Endothelial cell of umbilical vein (primary cell): Measurements from ENCODE around the gene SRP14. TPM values are rescaled to one million over a fixed set of nuclear protein-coding genes. Genes with fewer than 3 reads are reported as not detected.

Source experiments
- BruUV-seq: library from RNA; stranded (reverse); fragments of 400-500 nt; replicated peaks from 2 replicates; lab custom pipeline; 2021; lab: Mats Ljungman, UMichigan
- CTCF ChIA-PET: fragments of 300-600, 350-600 bp; sonication (Branson Sonifier 250); formaldehyde crosslinking; loops from one replicate; lab custom pipeline; 2021; ENCODE audit warnings: antibody characterized with exemption, inconsistent platforms; lab: Charles Lee
- POLR2A ChIA-PET: fragments of 300-600, 350-600 bp; sonication (Branson Sonifier 250); formaldehyde crosslinking; loops from one replicate; lab custom pipeline; 2021; ENCODE audit warnings: antibody characterized with exemption, inconsistent platforms; lab: Charles Lee
- DNase-seq: peaks from one replicate; pipeline ENCODE4 v3.0.0-alpha.2; 2011; ENCODE audit warnings: low read depth, low spot score
- FAIRE-seq: peaks from 2 replicates; lab custom pipeline; 2011; peaks lifted over from hg19 to GRCh38; lab: Jason Lieb, UNC
- H2AFZ ChIP-seq: 2 replicates; pipeline ENCODE4 v1.6.0; 2012; ENCODE audit warnings: low read depth, low read length, control low read depth, inconsistent platforms
- H3K27ac ChIP-seq: 2 replicates; pipeline ENCODE4 v1.5.1; 2011; ENCODE audit warnings: low read depth, mild to moderate bottlenecking, control low read depth, low read length, moderate library complexity; ENCODE audit not compliant: insufficient read depth
- H3K27me3 ChIP-seq, 2 experiments: 2 replicates each; pipeline versions ENCODE4 v1.6.0 to v1.6.1; 2011; ENCODE audit warnings: low read length in 2 of 2, mixed read lengths in 1 of 2; ENCODE audit not compliant: control insufficient read depth in 2 of 2, insufficient read depth in 2 of 2
- H3K36me3 ChIP-seq, 2 experiments: 2 replicates in 1 of 2; 3 replicates in 1 of 2; pipeline ENCODE4 v1.5.1; 2011; ENCODE audit warnings: low read length in 2 of 2, mild to moderate bottlenecking in 1 of 2, moderate library complexity in 1 of 2; ENCODE audit not compliant: control insufficient read depth in 2 of 2, insufficient read depth in 2 of 2; ENCODE audit errors: extremely low read depth in 1 of 2
- H3K4me1 ChIP-seq: 3 replicates; pipeline ENCODE4 v1.5.1; 2011; ENCODE audit warnings: mild to moderate bottlenecking, low read length; ENCODE audit not compliant: control insufficient read depth, insufficient read depth; ENCODE audit errors: extremely low read depth
- H3K4me2 ChIP-seq: 2 replicates; pipeline ENCODE4 v1.6.1; 2011; ENCODE audit warnings: low read length, control low read depth, mixed read lengths; ENCODE audit not compliant: insufficient read depth
- H3K4me3 ChIP-seq, 3 experiments: fragments of 200-600 bp in 1 of 3; sonication (generic), shearing (Covaris generic) in 1 of 3; replicated peaks in 1 of 3; 2 replicates each; pipeline ENCODE4 v1.5.1; 2011 to 2016; ENCODE audit warnings: control low read depth in 3 of 3, low read length in 3 of 3, mild to moderate bottlenecking in 2 of 3, inconsistent platforms in 1 of 3, low read depth in 1 of 3, moderate library complexity in 1 of 3; ENCODE audit not compliant: insufficient read depth in 1 of 3
- H3K79me2 ChIP-seq: 2 replicates; pipeline ENCODE4 v1.6.0; 2012; ENCODE audit warnings: low read length, inconsistent platforms; ENCODE audit not compliant: control insufficient read depth, insufficient read depth
- H3K9ac ChIP-seq: replicated peaks from 2 replicates; pipeline ENCODE3; 2011; ENCODE audit warnings: low read length, control low read depth; ENCODE audit not compliant: insufficient read depth; ENCODE audit errors: extremely low read depth
- H3K9me1 ChIP-seq: replicated peaks from 3 replicates; pipeline ENCODE4 v1.6.0; 2011; ENCODE audit warnings: mild to moderate bottlenecking, low read length; ENCODE audit not compliant: control insufficient read depth, insufficient read depth; ENCODE audit errors: extremely low read depth
- H3K9me3 ChIP-seq: replicated peaks from 2 replicates; pipeline ENCODE4 v1.5.1; 2012; ENCODE audit warnings: low read length, inconsistent platforms; ENCODE audit not compliant: control insufficient read depth, insufficient read depth
- H4K20me1 ChIP-seq: replicated peaks from 2 replicates; pipeline ENCODE3; 2011; ENCODE audit warnings: mild to moderate bottlenecking, low read length; ENCODE audit not compliant: control insufficient read depth, insufficient read depth; ENCODE audit errors: extremely low read depth
- CTCF ChIP-seq, 2 donors: IDR thresholded peaks; 1 replicate in 1 of 2; 2 replicates in 1 of 2; pipeline ENCODE4 v1.5.1; 2011; ENCODE audit warnings: low read length in 2 of 2, mild to moderate bottlenecking in 2 of 2, moderate library complexity in 2 of 2, control low read depth in 1 of 2, inconsistent platforms in 1 of 2, low read depth in 1 of 2; ENCODE audit not compliant: insufficient read depth in 1 of 2; ENCODE audit errors: extremely low read depth in 1 of 2
- GATA2 ChIP-seq: IDR thresholded peaks from 2 replicates; pipeline ENCODE4 v1.7.0; 2011; ENCODE audit warnings: low read depth, mild to moderate bottlenecking, moderate library complexity, mixed read lengths, low read length; ENCODE audit not compliant: insufficient read length, insufficient read depth
- JUN ChIP-seq: IDR thresholded peaks from 2 replicates; pipeline ENCODE4 v1.6.1; 2011; ENCODE audit warnings: borderline replicate concordance, low read depth; ENCODE audit not compliant: insufficient read length, insufficient read depth
- POLR2AphosphoS5 ChIP-seq: IDR thresholded peaks from 2 replicates; pipeline ENCODE4 v1.6.1; 2012; ENCODE audit warnings: low read depth, mild to moderate bottlenecking, control low read depth, low read length, moderate library complexity; ENCODE audit not compliant: insufficient read depth
- dilution Hi-C: fragments of 300-500 bp; cut with MboI; formaldehyde crosslinking; loops from one replicate; pipeline ENCODE4 v1.15.0; 2019; ENCODE audit warnings: low sequenced_read_pairs; ENCODE audit not compliant: extremely low pct_ligation_motif_present
- intact Hi-C: fragments of 100-400 bp; cut with micrococcal nuclease; formaldehyde crosslinking; loops from one replicate; pipeline ENCODE4 v1.10.0; 2022
- polyA plus RNA-seq, 4 experiments: library from polyadenylated mRNA; depleted of rRNA in 3 of 4; stranded (reverse) in 3 of 4; unstranded in 1 of 4; fragments of >200 nt; gene quantifications; 2 replicates each; pipeline versions ENCODE4 v1.2.1 to v1.2.3, GENCODE V29; 2011 to 2012; ENCODE audit warnings: missing spikeins in 1 of 4
- total RNA-seq: library from RNA; stranded (reverse); gene quantifications from 2 replicates; pipeline ENCODE4 v1.2.3, GENCODE V29; 2021

SRP14 gene
- total and polyA plus RNA-seq, 2 donors (not counting 3 experiments of a cell fraction or from before 2014, with no cell fraction given) = 220 to 330 TPM

- peak; percentile 25 for DNase-seq
- no peak overlapping the region for H3K9ac ChIP-seq
- peak overlapping the region; percentile 64 for H3K27ac ChIP-seq
- no TSS peak for BruUV-seq
- ChIA-PET POLR2A (no interaction called here), CTCF (interaction anchor here (0.6 to 2.3 kb wide), 13 partner anchors 8 to 247 kb away, joined by 3 to 11 read pairs (median 3); partner anchors contain the start of gene SRP14)
- peak; percentile 15 for FAIRE-seq
- H3K4me1 ChIP-seq = peaks cover 28% of the 10 kb centered on the region
- intact Hi-C loops = no loop called here
- H3K4me2 ChIP-seq = no peak overlapping the region
- H3K36me3 ChIP-seq = peaks cover 17 to 29% of the 10 kb centered on the region in 2 experiments
- no peaks in the 10 kb centered on the region for H3K9me1 ChIP-seq
- dilution Hi-C loops = no loop called here
- H4K20me1 ChIP-seq = no peaks in the 10 kb centered on the region
- H3K4me3 ChIP-seq = no peak overlapping the region
- H2AFZ ChIP-seq = no peak overlapping the region
- no peaks in the 10 kb centered on the region for H3K27me3 ChIP-seq
- H3K79me2 ChIP-seq = no peaks in the 10 kb centered on the region
- no peaks in the 10 kb centered on the region for H3K9me3 ChIP-seq
- TF ChIP-seq GATA2 (no peak), CTCF (IDR thresholded peaks at IDR 0.05; ENCODE audit: extremely low read depth in 1 of 2, insufficient read depth in 1 of 2, low read depth in 1 of 2, low read length in 2 of 2) (peak; percentile 46 to 55)
Measured at GRCh38 chr15:40029979-40030893, 8.7 kb downstream of the SRP14 start.

GRCh38 chr15:40028853-40029252 lies 10.1 kb downstream of the SRP14 start:
- H2AFZ ChIP-seq = no peak overlapping the region
- H3K9me3 ChIP-seq = no peaks in the 10 kb centered on the region
- peak overlapping the region; percentile 84 for H3K4me2 ChIP-seq
- H3K4me1 ChIP-seq = peaks cover 28% of the 10 kb centered on the region
- intact Hi-C loops (no loop called here), dilution Hi-C loops (no loop called here)
- H3K79me2 ChIP-seq = no peaks in the 10 kb centered on the region
- BruUV-seq = no TSS peak
- ChIA-PET CTCF (interaction anchor here (1.0 to 2.3 kb wide), 7 partner anchors 9 to 1283 kb away, joined by 3 to 11 read pairs (median 3); partner anchors contain the start of gene SRP14), POLR2A (no interaction called here)
- peaks cover 18 to 19% of the 10 kb centered on the region in 2 experiments for H3K36me3 ChIP-seq
- FAIRE-seq = peak; percentile 47
- H3K27ac ChIP-seq = peak overlapping the region; percentile 64
- H4K20me1 ChIP-seq = no peaks in the 10 kb centered on the region
- peak; percentile 90 for DNase-seq
- no peak for TF ChIP-seq POLR2AphosphoS5
- TF ChIP-seq JUN = peak; percentile 17
- H3K9ac ChIP-seq = peak overlapping the region; percentile 68
- peak overlapping the region in 1 of 3 experiments; percentile 51 for H3K4me3 ChIP-seq
- no peaks in the 10 kb centered on the region for H3K9me1 ChIP-seq
- no peaks in the 10 kb centered on the region for H3K27me3 ChIP-seq
